HepG2 (cell line): ENCODE data around the gene CTIF. TPM values are rescaled to one million over a fixed set of nuclear protein-coding genes. Genes with fewer than 3 reads are reported as not detected.

Experiments
- ARID4A ChIP-seq: sonication (generic); formaldehyde crosslinking; IDR thresholded peaks from 2 replicates; pipeline ENCODE4 v1.5.0; 2020; ENCODE audit warnings: mild to moderate bottlenecking, missing genetic modification reagents, borderline replicate concordance
- KLF6 ChIP-seq: IDR thresholded peaks from 2 replicates; pipeline ENCODE4 v1.8.0; 2016; ENCODE audit warnings: missing biosample characterization, missing genetic modification reagents
- PITX1 ChIP-seq: sonication (generic); formaldehyde crosslinking; IDR thresholded peaks from 2 replicates; pipeline ENCODE4 v1.5.1; 2020; ENCODE audit warnings: mild to moderate bottlenecking, missing genetic modification reagents
- SALL1 ChIP-seq: sonication (generic); formaldehyde crosslinking; IDR thresholded peaks from 2 replicates; pipeline ENCODE4 v1.8.0; 2022; ENCODE audit warnings: mild to moderate bottlenecking, missing genetic modification reagents
- SPEN ChIP-seq: sonication (generic); formaldehyde crosslinking; IDR thresholded peaks from 2 replicates; pipeline ENCODE4 v1.5.1; 2020; ENCODE audit warnings: low read depth, mild to moderate bottlenecking, missing genetic modification reagents
- SSRP1 ChIP-seq: IDR thresholded peaks from 2 replicates; pipeline ENCODE4 v1.6.1; 2016; ENCODE audit warnings: control low read depth
- ZBTB7B ChIP-seq: sonication (generic); formaldehyde crosslinking; IDR thresholded peaks from 2 replicates; pipeline ENCODE4 v1.4.0; 2020; ENCODE audit warnings: missing genetic modification reagents
- ZFP91 ChIP-seq: sonication (generic); formaldehyde crosslinking; IDR thresholded peaks from 2 replicates; pipeline ENCODE4 v1.9.0; 2022; ENCODE audit warnings: missing genetic modification reagents, mild to moderate bottlenecking, borderline replicate concordance
- ZMAT3 ChIP-seq: sonication (generic); formaldehyde crosslinking; conservative IDR thresholded peaks from 2 replicates; pipeline ENCODE4 v1.7.0; 2021; ENCODE audit warnings: missing genetic modification reagents
- ZNF564 ChIP-seq: sonication (generic); formaldehyde crosslinking; IDR thresholded peaks from 2 replicates; pipeline ENCODE4 v1.8.1; 2023; ENCODE audit warnings: mild to moderate bottlenecking, missing genetic modification reagents
- ZNF761 ChIP-seq: sonication (generic); formaldehyde crosslinking; conservative IDR thresholded peaks from 2 replicates; pipeline ENCODE4 v1.4.0; 2020; ENCODE audit warnings: mild to moderate bottlenecking, missing genetic modification reagents
- polyA plus RNA-seq, 8 experiments: library from polyadenylated mRNA; depleted of rRNA in 3 of 8; stranded (reverse) in 7 of 8; unstranded in 1 of 8; fragments of >200 nt; fragmentation: Illumina TruSeq in 4 of 8; extraction: Trizol in 4 of 8; gene quantifications; 2 replicates each; pipeline versions ENCODE4 v1.2.1 to v1.2.3, GENCODE V29; 2011 to 2016; ENCODE audit warnings: low read depth in 4 of 8, missing spikeins in 1 of 8, mixed read lengths in 1 of 8; ENCODE audit not compliant: insufficient read depth in 1 of 8
- total RNA-seq, 5 experiments: library from RNA; depleted of rRNA; stranded (reverse); fragments of >200 nt; fragmentation: Illumina TruSeq; extraction: Trizol; gene quantifications; 2 replicates each; pipeline ENCODE4 v1.2.3, GENCODE V29; 2016; ENCODE audit warnings: low read depth in 1 of 5
- TF ChIP-seq, protein P1 (sequence below): sonication (generic); formaldehyde crosslinking; IDR thresholded peaks from 2 replicates; pipeline ENCODE4 v1.5.1; 2020; ENCODE audit warnings: missing genetic modification reagents, mild to moderate bottlenecking, borderline replicate concordance
- TF ChIP-seq, protein P2 (sequence below): sonication (generic); formaldehyde crosslinking; IDR thresholded peaks from 2 replicates; pipeline ENCODE4 v1.8.1; 2022; ENCODE audit warnings: low read depth, mild to moderate bottlenecking, missing genetic modification reagents

Gene CTIF
- total and polyA plus RNA-seq, 2 of the 13 experiments (the other 11 are each of a cell fraction or from before 2014, with no cell fraction given) = 18.2 to 28.0 TPM

DNA sequence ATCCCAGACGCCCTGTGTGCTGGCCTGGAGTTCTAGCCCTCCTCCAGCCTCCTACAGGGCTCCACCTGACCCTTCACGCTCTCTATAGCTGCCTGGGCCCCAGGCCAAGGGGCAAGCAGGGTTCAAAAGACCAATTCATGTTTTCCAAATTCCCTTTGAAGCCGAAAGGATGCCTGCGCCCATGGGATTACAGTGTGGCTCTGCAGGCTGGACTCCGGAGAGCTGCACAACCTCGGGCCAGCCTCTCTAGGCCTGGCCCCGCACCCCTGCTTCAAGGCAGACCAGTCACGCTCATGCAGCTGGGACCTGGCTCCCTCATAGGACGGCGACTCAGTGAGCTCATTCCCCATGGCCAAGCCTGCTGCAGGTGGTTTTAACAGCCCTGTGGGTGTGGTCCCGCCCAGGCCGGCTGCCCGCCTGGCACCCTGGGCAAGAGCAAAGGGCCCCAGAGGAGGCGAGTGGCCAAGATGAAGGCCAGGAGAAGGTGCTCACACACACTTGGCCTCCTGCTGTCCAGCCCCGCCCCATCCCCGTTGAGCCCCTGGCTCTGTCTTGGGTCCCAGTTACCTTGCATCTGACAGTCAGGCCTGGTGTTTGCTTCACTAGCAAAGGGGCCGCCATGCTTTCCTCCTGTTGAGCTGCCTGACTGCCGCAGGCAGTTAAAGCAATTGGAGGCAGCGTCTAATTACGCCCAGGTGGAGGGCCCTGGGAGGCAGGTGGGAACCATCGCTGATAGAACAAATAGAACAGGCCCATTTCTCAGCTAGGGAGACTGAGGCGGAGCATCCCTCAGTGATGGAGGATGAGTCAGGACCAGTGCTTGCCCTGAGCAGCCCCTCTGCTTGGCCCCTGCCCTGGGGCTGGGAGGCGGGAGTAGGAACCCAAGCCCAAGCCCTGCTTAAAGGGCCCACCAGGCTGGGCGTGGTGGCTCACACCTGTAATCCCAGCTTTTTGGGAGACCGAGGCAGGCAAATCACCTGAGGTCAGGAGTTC, 355.1 kb downstream of the CTIF start (continued):
- TF ChIP-seq ARID4A (CRISPR knock-in tag) = peak; percentile 30; the same call in 1 of the 2 replicates
- TF ChIP-seq ZMAT3 (CRISPR knock-in tag) = no peak
- 0 out of 2 replicates have a peak, but pooled peaks have one; percentile 40 for TF ChIP-seq SSRP1
- no peak; the same call in 1 of the 2 replicates for TF ChIP-seq ZNF564 (CRISPR knock-in tag)
- TF ChIP-seq ZNF761 (CRISPR knock-in tag) = 0 out of 2 replicates have a peak, but pooled peaks have one; percentile 38
- 0 out of 2 replicates have a peak, but pooled peaks have one; percentile 38 for TF ChIP-seq ZBTB7B (CRISPR knock-in tag)
- TF ChIP-seq, protein P1, sequence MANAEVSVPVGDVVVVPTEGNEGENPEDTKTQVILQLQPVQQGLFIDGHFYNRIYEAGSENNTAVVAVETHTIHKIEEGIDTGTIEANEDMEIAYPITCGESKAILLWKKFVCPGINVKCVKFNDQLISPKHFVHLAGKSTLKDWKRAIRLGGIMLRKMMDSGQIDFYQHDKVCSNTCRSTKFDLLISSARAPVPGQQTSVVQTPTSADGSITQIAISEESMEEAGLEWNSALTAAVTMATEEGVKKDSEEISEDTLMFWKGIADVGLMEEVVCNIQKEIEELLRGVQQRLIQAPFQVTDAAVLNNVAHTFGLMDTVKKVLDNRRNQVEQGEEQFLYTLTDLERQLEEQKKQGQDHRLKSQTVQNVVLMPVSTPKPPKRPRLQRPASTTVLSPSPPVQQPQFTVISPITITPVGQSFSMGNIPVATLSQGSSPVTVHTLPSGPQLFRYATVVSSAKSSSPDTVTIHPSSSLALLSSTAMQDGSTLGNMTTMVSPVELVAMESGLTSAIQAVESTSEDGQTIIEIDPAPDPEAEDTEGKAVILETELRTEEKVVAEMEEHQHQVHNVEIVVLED (CRISPR knock-in tag) = no peak
- peak; percentile 60; the same call in 1 of the 2 replicates for TF ChIP-seq SPEN
- TF ChIP-seq, protein P2, sequence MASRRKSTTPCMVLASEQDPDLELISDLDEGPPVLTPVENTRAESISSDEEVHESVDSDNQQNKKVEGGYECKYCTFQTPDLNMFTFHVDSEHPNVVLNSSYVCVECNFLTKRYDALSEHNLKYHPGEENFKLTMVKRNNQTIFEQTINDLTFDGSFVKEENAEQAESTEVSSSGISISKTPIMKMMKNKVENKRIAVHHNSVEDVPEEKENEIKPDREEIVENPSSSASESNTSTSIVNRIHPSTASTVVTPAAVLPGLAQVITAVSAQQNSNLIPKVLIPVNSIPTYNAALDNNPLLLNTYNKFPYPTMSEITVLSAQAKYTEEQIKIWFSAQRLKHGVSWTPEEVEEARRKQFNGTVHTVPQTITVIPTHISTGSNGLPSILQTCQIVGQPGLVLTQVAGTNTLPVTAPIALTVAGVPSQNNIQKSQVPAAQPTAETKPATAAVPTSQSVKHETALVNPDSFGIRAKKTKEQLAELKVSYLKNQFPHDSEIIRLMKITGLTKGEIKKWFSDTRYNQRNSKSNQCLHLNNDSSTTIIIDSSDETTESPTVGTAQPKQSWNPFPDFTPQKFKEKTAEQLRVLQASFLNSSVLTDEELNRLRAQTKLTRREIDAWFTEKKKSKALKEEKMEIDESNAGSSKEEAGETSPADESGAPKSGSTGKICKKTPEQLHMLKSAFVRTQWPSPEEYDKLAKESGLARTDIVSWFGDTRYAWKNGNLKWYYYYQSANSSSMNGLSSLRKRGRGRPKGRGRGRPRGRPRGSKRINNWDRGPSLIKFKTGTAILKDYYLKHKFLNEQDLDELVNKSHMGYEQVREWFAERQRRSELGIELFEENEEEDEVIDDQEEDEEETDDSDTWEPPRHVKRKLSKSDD (CRISPR knock-in tag) = peak; percentile 59; the same call in 1 of the 2 replicates
- peak; percentile 94 for TF ChIP-seq PITX1 (CRISPR knock-in tag)
- peak; percentile 46; the same call in 1 of the 2 replicates for TF ChIP-seq ZFP91 (CRISPR knock-in tag)
- 0 out of 2 replicates have a peak, but pooled peaks have one; percentile 46 for TF ChIP-seq KLF6
- TF ChIP-seq SALL1 (CRISPR knock-in tag) = peak; percentile 94
